SK-N-MC (cell line): Measurements from ENCODE around the gene ESR1.

Experiments
- EZH2 ChIP-seq: fragments of 200-600 bp; sonication (generic); IDR thresholded peaks from one replicate; pipeline ENCODE4 v1.6.1; 2017; ENCODE audit warnings: antibody characterized with exemption
- POLR2AphosphoS5 ChIP-seq: IDR thresholded peaks from 2 replicates; pipeline ENCODE4 v1.6.1; 2012; ENCODE audit warnings: mild to moderate bottlenecking, low read depth, low read length, borderline replicate concordance

DNA sequence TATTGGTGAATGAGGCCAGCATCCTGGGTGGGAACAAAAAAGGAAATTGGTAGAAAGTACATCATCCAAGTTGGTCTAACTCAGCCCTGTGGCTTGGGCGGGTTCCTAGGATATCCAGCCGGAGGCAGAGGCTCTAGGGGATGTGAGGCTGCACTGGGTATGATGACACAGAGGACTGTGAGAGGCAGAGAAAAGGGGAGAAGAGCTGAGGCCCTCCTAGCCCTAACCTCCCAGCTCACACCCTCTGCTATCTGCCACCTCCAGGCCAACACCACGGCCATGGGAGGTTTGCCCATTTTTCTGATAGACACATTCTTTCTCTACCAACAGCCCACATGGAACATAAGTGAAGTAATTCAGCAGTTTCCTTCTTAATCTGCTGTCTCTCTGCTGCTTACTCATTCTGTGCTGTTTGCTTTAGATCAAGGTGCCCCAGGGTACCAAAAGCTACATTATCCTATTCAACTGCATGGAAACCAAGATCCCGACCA lies 284.4 kb downstream of the ESR1 start:
- TF ChIP-seq POLR2AphosphoS5 (no peak), EZH2 (no peak)
